Amygdala (tissue), 56 donors: ENCODE measurements around the gene PCARE.

Experiments used
- DNase-seq, 56 donors: peaks; one replicate each; lab custom pipeline; 2025; lab: John Stamatoyannopoulos, UW

PCARE gene

DNA sequence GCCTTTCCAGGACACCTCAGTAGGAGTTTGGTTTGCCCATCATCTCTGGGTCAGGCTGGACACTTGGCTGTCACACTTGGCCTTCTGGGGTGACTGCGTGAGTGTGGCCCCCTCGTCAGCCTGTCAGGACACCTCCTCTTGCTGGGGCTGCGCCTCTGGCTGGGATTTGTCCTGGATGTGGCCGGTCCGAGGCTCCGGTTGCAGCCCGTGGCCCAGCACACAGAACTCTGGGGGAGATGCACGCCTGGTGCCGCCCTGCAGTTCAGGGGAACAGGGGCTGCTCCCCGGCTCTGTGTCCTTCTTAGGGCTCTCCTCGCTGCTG, 9.6 kb downstream of the PCARE start:
- peak in 4 of 56 donors; percentile 38 to 66 (median 54) for DNase-seq

DNA sequence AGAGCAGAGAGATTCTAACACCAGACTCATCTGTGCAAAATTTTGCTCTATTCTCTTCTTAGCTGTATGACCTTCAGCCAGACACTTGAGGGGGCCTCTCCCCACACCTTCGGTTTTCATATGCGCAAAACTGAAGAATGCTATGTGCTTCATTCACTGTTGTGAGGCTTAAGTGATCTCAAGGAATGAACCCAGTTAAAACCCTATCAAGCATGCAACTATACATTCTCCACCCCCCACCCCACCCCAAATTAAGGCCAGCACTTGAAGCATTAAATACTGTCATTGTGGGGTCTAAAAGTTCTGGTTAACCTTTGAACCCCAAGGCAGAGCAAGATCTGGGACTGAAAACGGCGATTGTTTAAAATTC, 10.0 kb downstream of the PCARE start:
- DNase-seq, result no peak

- DNase-seq, result peak in 22 of 56 donors; percentile 16 to 63 (median 32)
These were observed 10.5 kb downstream of the PCARE start for GRCh38 chr2:29063646-29064345.

DNA sequence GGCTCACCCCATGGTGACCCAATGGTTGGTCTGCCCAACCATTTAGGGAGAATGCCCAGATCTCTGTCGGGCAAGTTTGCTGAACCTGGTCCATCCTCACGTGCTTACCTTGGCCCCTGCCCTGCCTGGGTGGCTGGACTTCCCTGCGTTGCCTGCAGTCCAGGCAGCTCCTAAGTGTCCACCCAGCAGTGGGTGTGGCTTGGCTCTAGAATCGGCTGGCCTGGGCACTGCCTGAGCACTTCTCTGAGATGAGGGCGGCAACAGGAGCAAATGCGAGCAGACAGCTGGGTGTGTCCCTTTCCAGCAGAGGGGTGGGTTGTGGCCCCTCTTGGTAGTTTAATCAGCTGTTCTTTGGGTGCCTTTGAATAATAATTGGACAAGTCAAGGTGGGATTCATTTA, 11.3 kb downstream of the PCARE start:
- DNase-seq, result peak in 9 of 56 donors; percentile 8 to 51 (median 32)

DNA sequence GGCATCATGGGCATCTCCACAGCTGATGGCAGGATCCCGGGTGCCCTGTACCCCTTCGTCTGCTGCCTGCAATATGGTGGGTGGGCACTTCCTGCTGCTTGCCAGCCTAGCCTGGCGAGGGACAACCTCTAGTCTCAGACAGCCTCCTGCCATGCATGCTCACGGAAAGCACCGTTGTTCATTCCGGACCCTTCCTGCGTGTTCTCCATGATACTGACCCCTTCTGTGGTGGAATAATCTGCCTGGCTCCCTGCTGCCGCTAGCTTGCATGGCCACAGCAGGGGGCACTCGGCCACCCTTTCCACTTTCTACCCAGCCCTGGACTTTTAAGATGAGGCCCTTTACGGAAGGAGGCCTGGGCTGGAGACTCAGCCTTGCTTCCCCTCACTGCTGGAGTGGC, 12.0 kb downstream of the PCARE start:
- no peak for DNase-seq

DNA sequence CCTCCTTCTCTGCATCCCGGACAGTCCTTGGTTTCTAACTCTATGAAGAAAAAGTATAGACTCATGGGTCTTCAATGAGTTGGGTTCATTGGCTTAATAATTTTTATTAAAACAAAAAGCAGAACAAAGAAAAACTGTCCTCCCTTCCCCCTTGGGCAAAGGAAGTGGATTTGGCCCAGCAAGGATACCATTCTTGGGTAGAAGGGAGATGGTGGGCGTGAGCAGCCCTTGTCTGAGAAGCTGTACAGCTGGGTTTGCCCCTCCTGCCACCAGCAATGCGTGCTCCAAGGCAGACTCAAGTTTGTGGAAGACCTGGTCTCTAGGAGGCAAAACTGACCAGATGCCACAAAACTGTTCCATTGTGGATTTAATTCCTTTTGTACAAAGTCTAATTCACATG, 12.7 kb downstream of the PCARE start:
- no peak for DNase-seq

DNA sequence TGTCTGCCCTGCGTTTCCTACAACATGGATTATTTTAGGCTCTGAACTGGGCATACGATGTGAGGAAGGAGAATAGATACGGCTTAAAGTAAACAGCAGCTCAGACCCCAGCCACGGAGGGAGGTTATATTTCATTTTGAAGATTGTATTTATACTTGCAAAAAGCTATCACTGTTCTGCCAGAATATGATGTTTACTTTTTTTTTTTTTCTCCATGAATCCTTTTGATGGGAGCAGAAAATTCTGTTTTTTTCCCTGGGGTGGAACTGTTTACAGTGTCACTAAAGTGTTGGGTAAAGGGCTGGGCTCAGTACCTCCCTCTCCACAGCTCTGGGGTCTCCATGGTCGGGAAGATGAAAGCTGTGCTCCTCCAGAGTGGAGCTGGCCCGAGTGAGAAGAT, 13.1 kb downstream of the PCARE start:
- no peak for DNase-seq

- DNase-seq, result no peak
These were observed 13.9 kb downstream of the PCARE start for GRCh38 chr2:29060441-29060840.

DNA sequence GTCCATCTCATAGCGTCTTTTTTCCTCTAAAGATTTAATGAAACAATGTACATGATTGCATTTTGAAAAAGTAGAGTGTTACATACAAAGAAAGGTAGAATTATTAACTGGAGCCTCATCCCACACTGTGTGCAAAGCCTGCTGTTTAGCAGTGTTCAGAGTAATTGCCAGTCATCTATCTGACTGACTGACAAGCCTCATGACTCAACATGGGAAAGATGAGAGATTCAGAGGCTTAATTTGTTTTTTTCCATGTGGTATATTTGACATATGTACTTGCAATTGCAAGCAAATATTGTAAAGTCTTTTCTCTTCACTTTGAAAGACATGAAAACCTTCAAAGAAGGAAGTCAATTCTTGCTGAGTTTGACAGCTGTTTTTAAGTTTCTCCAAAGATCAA, 14.7 kb downstream of the PCARE start:
- no peak for DNase-seq

- no peak for DNase-seq
These were observed 17.3 kb downstream of the PCARE start for GRCh38 chr2:29057006-29057405.

- no peak for DNase-seq
These were observed 17.9 kb downstream of the PCARE start for GRCh38 chr2:29056452-29056851.

DNA sequence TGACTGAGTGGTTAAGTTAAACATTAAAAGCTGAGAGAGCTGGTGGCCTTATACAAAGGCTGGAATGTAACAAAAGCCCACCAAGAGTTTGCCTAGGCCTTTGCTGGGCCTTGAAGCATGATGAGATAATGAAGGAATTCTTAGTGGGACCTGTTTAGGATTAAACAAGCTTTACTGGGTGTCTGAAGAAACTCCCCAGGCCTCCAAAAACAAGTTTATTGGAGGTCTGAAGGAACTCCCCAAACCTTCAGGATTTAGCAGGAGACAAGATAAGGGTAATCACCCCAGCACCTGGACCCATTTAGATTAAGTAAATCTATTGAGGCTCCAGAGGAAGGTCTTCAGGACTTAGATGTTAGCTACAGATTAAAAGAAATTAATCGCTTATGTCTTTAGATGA, 18.7 kb downstream of the PCARE start:
- no peak for DNase-seq

DNA sequence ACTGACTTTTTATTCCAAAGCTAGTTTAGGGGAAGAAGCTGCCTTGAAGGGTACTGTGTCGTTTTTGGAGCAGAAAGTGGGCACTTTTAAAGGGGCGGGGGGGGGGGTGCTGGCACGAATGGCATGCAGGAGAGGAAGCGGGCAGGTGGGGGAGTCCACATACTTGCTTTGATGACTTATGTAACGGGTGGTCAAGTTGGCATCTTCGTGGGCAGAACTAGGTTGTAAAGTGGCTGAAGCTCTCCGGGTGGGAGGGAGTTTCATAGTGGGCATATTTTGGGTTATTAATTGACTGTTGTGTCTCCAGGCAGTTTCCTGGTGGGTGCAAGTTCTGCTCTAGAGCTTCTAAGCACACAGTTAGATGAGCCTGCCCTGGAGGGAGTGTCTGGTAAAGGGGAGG, 19.9 kb downstream of the PCARE start:
- DNase-seq, result no peak

DNA sequence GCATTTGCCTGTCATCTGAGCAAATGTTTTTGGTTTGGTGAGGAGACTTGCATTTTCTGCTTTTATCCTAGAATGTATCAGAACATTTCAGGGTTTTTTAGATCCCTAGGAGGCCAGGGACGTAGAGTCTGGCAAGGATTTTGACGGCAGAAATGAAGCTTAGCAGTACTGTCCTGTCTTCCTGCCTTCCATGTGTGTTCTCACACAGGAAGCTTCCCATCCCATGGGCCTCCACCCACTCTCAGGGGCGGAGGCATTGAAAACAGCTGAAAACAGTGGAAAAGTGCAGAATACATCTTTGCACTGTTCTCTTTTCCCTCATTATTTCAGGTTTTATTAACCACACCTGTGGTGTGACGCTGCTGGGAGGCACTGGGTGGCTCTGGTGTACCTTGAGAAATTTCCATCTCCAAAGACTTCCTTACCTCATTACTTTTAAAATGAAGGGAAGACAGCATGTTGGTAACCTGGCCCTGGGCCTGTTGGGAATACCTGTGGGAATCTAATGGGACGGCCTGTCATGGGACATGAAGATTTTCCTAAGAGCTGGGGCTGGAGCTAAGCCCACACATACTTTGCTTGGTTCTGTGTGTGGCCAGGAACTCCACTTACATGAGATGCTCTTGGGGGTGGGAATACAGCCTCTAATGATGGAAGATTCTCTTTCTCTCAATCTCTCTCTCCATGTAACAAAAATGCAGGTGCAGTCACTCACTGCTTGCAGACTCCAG, 20.5 kb downstream of the PCARE start:
- DNase-seq, result no peak

GRCh38 chr2:29053223-29053622, 21.1 kb downstream of the PCARE start:
- no peak for DNase-seq

GRCh38 chr2:29052807-29053206, 21.5 kb downstream of the PCARE start:
- DNase-seq, result no peak

DNA sequence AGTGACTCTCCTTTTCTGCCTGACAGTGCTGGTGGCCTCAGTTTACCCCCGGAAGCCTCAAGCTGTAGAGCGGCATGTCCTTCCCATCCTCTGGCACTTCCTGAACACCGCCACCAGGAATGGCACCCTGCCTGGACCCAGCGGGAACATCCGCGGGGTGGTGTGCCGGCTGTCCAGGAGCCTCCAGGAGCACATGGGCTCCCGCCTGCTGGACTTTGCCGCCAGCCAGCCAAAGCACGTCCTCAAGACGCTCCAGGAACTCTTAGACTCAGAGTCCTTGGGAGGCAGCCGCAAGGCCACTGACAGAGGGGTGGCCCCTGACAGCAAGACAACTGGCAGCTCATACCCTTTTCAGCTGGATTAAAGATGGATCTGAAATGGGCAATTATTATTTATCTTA, 22.6 kb downstream of the PCARE start:
- DNase-seq, result no peak

DNA sequence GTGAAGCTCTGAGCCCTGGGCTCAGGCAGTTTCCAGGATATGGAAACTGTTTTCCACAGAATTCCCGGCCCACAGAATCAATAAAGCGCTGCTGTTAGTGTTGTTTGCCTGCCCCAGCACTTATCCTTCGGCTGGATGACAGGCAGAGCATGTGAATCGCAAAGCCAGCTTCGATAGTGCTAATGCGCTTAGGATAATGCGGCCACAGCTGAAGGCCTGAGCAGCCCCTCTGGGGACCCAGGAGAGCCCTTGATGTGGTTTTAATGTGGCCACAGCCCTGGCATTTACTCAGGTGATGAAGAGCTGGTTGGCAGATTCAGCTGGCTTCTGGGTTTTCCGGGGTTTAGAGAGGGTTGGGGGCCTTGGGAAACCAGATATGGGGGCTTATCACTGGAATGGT, 23.7 kb downstream of the PCARE start:
- DNase-seq, result no peak

DNA sequence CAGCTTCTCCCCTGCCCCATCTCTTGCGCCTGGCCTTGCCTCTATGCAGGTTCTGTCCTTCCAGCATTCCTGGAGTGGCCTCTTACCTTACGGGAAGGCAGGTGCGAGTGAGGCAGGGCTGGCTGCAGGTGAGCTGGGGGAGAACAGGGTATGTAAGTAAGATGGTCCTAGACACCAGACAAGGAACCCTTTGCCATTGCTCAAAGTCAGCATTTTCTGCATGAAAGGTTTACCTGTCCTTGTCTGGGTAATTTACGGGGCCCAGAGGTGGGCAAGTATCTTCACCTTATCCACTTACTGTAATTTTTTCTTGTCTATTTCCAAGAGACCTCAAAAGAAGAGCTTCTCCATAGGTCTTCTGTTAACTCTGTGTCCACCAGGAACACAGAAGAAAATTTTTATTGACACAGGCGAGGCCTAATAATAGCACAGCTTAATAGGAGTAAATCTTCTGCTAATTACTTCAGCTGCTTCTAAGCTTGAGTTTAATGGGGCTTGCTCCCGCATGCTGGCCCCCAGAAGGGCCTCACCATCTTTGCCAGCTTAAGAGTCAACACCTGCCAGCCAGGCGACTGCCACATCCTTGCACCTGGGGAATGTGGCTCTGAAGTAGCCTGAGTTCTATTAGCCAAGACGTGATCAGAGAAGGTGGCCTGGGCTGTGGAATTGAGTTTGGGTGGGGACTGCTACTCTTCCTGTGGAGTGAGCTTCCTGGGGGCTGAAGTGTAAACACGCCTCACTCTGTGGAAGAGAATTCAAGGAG, 27.1 kb downstream of the PCARE start:
- no peak for DNase-seq

- DNase-seq, result no peak
These were observed 28.0 kb downstream of the PCARE start for GRCh38 chr2:29046321-29046720.

DNA sequence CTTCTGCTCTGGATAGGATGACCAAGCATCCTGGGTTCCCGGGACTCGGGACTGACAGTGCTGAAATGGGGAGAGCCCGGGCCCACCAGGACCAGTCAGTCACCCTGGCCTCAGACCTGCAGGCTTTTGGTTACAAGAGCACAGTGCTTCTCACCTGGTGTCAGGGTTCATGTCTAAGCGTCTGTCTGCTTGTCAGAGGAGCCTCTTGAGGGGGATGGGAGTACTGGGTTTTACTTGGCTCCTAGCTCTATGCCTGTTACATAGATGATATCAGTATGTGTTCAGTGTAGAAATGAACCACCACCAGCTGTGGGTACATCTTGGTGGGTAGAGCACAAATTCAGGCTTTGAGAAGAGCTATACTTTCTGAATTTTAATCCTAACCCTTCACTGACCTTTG, 29.9 kb downstream of the PCARE start:
- DNase-seq, result no peak

GRCh38 chr2:29042561-29043075, 31.7 kb downstream of the PCARE start:
- DNase-seq, result peak in 9 of 56 donors; percentile 8 to 49 (median 16)
